H1 (cell line): ENCODE measurements around the gene NELL1. TPM values are rescaled to one million over a fixed set of nuclear protein-coding genes. Genes with fewer than 3 reads are reported as not detected.

ENCODE experiments used
- CTCF ChIA-PET: fragments of 300-600 bp; sonication (Branson Sonifier 250); formaldehyde crosslinking; loops from one replicate; lab custom pipeline; 2021; ENCODE audit not compliant: partially characterized antibody; lab: Charles Lee
- POLR2A ChIA-PET: fragments of 300-600 bp; sonication (Branson Sonifier 250); formaldehyde crosslinking; loops from one replicate; lab custom pipeline; 2021; ENCODE audit warnings: inconsistent platforms; ENCODE audit not compliant: partially characterized antibody; lab: Charles Lee
- DNase-seq, 2 experiments: peaks; one replicate each; pipeline versions ENCODE4 v3.0.0 to v3.0.0-alpha.2; 2010 to 2022; ENCODE audit warnings: low spot score in 2 of 2, low read depth in 1 of 2, mixed read lengths in 1 of 2
- FAIRE-seq: peaks from 2 replicates; lab custom pipeline; 2011; peaks lifted over from hg19 to GRCh38; lab: Jason Lieb, UNC
- H2AFZ ChIP-seq: 2 replicates; pipeline ENCODE4 v1.8.1; 2012; ENCODE audit warnings: low read length, inconsistent platforms
- H2AK5ac ChIP-seq: 2 replicates; pipeline ENCODE4 v1.6.1; 2013; ENCODE audit warnings: low read depth, low read length
- H2BK120ac ChIP-seq: replicated peaks from 2 replicates; pipeline ENCODE3; 2013; ENCODE audit warnings: low read depth, low read length, inconsistent platforms
- H2BK12ac ChIP-seq: 2 replicates; pipeline ENCODE4 v1.6.1; 2013; ENCODE audit warnings: low read depth, low read length
- H2BK15ac ChIP-seq: 2 replicates; pipeline ENCODE4 v1.6.1; 2013; ENCODE audit warnings: low read length
- H2BK20ac ChIP-seq: 2 replicates; pipeline ENCODE4 v1.6.1; 2013; ENCODE audit warnings: low read length
- H2BK5ac ChIP-seq: 2 replicates; pipeline ENCODE4 v1.6.1; 2013; ENCODE audit warnings: low read depth, low read length
- H3K14ac ChIP-seq: 2 replicates; pipeline ENCODE4 v1.6.1; 2013; ENCODE audit warnings: inconsistent platforms; ENCODE audit not compliant: insufficient read length
- H3K18ac ChIP-seq: 2 replicates; pipeline ENCODE4 v1.6.1; 2013; ENCODE audit warnings: low read length; ENCODE audit errors: extremely low read depth
- H3K23ac ChIP-seq: 2 replicates; pipeline ENCODE4 v1.6.1; 2013; ENCODE audit warnings: inconsistent platforms; ENCODE audit not compliant: insufficient read length
- H3K23me2 ChIP-seq: 2 replicates; pipeline ENCODE4 v1.6.1; 2013; ENCODE audit warnings: low read depth, low read length
- H3K27ac ChIP-seq: 2 replicates; pipeline ENCODE4 v1.6.1; 2011; ENCODE audit warnings: low read depth, low read length, inconsistent platforms
- H3K27me3 ChIP-seq, 4 experiments: replicated peaks in 1 of 4; 1 replicate in 1 of 4; 2 replicates in 3 of 4; pipeline versions ENCODE4 v1.6.1 to v1.8.1; 2011 to 2013; ENCODE audit warnings: low read length in 3 of 4, mild to moderate bottlenecking in 3 of 4, inconsistent platforms in 2 of 4, mixed read lengths in 2 of 4, moderate library complexity in 1 of 4; ENCODE audit not compliant: control insufficient read depth in 3 of 4, insufficient read depth in 3 of 4; ENCODE audit errors: extremely low read depth in 1 of 4
- H3K36me3 ChIP-seq, 4 experiments: 2 replicates each; pipeline versions ENCODE4 v1.6.1 to v1.8.1; 2011 to 2013; ENCODE audit warnings: mild to moderate bottlenecking in 4 of 4, low read length in 3 of 4, moderate library complexity in 2 of 4, control low read depth in 1 of 4, inconsistent platforms in 1 of 4; ENCODE audit not compliant: insufficient read depth in 4 of 4, control insufficient read depth in 2 of 4
- H3K4ac ChIP-seq: replicated peaks from 2 replicates; pipeline ENCODE3; 2013; ENCODE audit warnings: low read length, low read depth, mixed read lengths, inconsistent platforms; ENCODE audit not compliant: insufficient read length
- H3K4me1 ChIP-seq, 4 experiments: replicated peaks in 1 of 4; 1 replicate in 1 of 4; 2 replicates in 3 of 4; pipeline versions ENCODE4 v1.6.1 to v1.8.1; 2011 to 2013; ENCODE audit warnings: low read length in 3 of 4, inconsistent platforms in 2 of 4, mixed read lengths in 1 of 4; ENCODE audit not compliant: insufficient read depth in 4 of 4, control insufficient read depth in 3 of 4
- H3K4me2 ChIP-seq, 2 experiments: 2 replicates each; pipeline versions ENCODE4 v1.6.1 to v1.8.1; 2011 to 2013; ENCODE audit warnings: low read depth in 2 of 2, low read length in 2 of 2, control low read depth in 1 of 2, inconsistent platforms in 1 of 2, mild to moderate bottlenecking in 1 of 2; ENCODE audit not compliant: insufficient read depth in 1 of 2
- H3K4me3 ChIP-seq, 4 experiments: fragments of 200-600, 300-600 bp in 1 of 4; sonication (generic), shearing (Covaris generic), sonication (Bioruptor Twin) in 1 of 4; 2 replicates each; pipeline versions ENCODE4 v1.5.1 to v1.8.1; 2011 to 2016; ENCODE audit warnings: low read length in 4 of 4, low read depth in 3 of 4, control low read depth in 2 of 4, inconsistent platforms in 2 of 4, mild to moderate bottlenecking in 2 of 4, mixed read lengths in 1 of 4, moderate library complexity in 1 of 4; ENCODE audit not compliant: insufficient read depth in 2 of 4; ENCODE audit errors: extremely low read depth in 1 of 4
- H3K56ac ChIP-seq: replicated peaks from 2 replicates; pipeline ENCODE3; 2013; ENCODE audit warnings: low read depth, mild to moderate bottlenecking, mixed read lengths, low read length, inconsistent platforms; ENCODE audit not compliant: insufficient read length
- H3K79me1 ChIP-seq: 2 replicates; pipeline ENCODE4 v1.6.1; 2013; ENCODE audit warnings: low read depth, low read length, control low read depth
- H3K79me2 ChIP-seq, 2 experiments: 2 replicates each; pipeline versions ENCODE4 v1.6.1 to v1.8.1; 2012 to 2013; ENCODE audit warnings: low read length in 2 of 2, mild to moderate bottlenecking in 2 of 2, inconsistent platforms in 1 of 2; ENCODE audit not compliant: insufficient read depth in 2 of 2, control insufficient read depth in 1 of 2
- H3K9ac ChIP-seq, 4 experiments: replicated peaks in 1 of 4; 1 replicate in 1 of 4; 2 replicates in 3 of 4; pipeline versions ENCODE4 v1.6.1 to v1.8.1; 2011 to 2013; ENCODE audit warnings: low read depth in 3 of 4, low read length in 3 of 4, control low read depth in 2 of 4, mild to moderate bottlenecking in 2 of 4, moderate library complexity in 2 of 4, inconsistent platforms in 1 of 4; ENCODE audit errors: extremely low read depth in 1 of 4
- H3K9me3 ChIP-seq, 2 experiments: 2 replicates each; pipeline versions ENCODE4 v1.6.1 to v1.8.1; 2012 to 2013; ENCODE audit warnings: mild to moderate bottlenecking in 2 of 2, moderate library complexity in 2 of 2, control low read depth in 1 of 2, inconsistent platforms in 1 of 2, low read depth in 1 of 2, low read length in 1 of 2, mixed read lengths in 1 of 2; ENCODE audit not compliant: insufficient read depth in 2 of 2
- H4K20me1 ChIP-seq, 2 experiments: replicated peaks in 1 of 2; 2 replicates each; pipeline versions ENCODE3 to v1.8.1; 2011 to 2013; ENCODE audit warnings: inconsistent platforms in 2 of 2, low read length in 2 of 2, mild to moderate bottlenecking in 1 of 2; ENCODE audit not compliant: insufficient read depth in 2 of 2, control insufficient read depth in 1 of 2
- H4K5ac ChIP-seq: 2 replicates; pipeline ENCODE4 v1.6.1; 2013; ENCODE audit warnings: low read length, low read depth, mixed read lengths, inconsistent platforms; ENCODE audit not compliant: insufficient read length
- H4K8ac ChIP-seq: 2 replicates; pipeline ENCODE4 v1.8.0; 2013; ENCODE audit warnings: mild to moderate bottlenecking, moderate library complexity, low read length, inconsistent platforms; ENCODE audit not compliant: insufficient read depth; ENCODE audit errors: extremely low read depth
- H4K91ac ChIP-seq: replicated peaks from 2 replicates; pipeline ENCODE3; 2013; ENCODE audit warnings: low read length, mixed read lengths, inconsistent platforms; ENCODE audit not compliant: insufficient read length
- BACH1 ChIP-seq: IDR thresholded peaks from 2 replicates; pipeline ENCODE4 v1.6.1; 2012; ENCODE audit warnings: low read length, improper control_type of control experiment
- BRCA1 ChIP-seq: IDR thresholded peaks from 2 replicates; pipeline ENCODE4 v1.6.1; 2012; ENCODE audit warnings: low read depth, low read length, improper control_type of control experiment
- CBX8 ChIP-seq: fragments of 300-800, 300-1000 bp; sonication (generic); IDR thresholded peaks from 2 replicates; pipeline ENCODE4 v1.7.1; 2016; ENCODE audit warnings: low read depth, low read length, borderline replicate concordance
- CHD2 ChIP-seq: IDR thresholded peaks from 2 replicates; pipeline ENCODE4 v1.6.1; 2012; ENCODE audit warnings: low read length, improper control_type of control experiment
- GTF2F1 ChIP-seq: IDR thresholded peaks from 2 replicates; pipeline ENCODE4 v1.6.1; 2012; ENCODE audit warnings: low read depth, low read length, improper control_type of control experiment, borderline replicate concordance
- HDAC2 ChIP-seq, 2 experiments: fragments of 300-600 bp in 1 of 2; sonication (generic) in 1 of 2; IDR thresholded peaks; 2 replicates each; pipeline ENCODE4 v1.6.1; 2011 to 2012; ENCODE audit warnings: low read depth in 2 of 2, low read length in 2 of 2, mild to moderate bottlenecking in 2 of 2, moderate library complexity in 2 of 2, borderline replicate concordance in 1 of 2, inconsistent platforms in 1 of 2
- HDAC6 ChIP-seq: IDR thresholded peaks from one replicate; pipeline ENCODE4 v1.7.1; 2012; ENCODE audit warnings: low read depth, mild to moderate bottlenecking, inconsistent platforms, low read length, moderate library complexity
- NANOG ChIP-seq: IDR thresholded peaks from 2 replicates; pipeline ENCODE4 v1.6.1; 2011; ENCODE audit warnings: low read length, low read depth, mild to moderate bottlenecking, inconsistent platforms; ENCODE audit not compliant: insufficient read depth, poor library complexity, severe bottlenecking
- SP1 ChIP-seq: IDR thresholded peaks from 2 replicates; pipeline ENCODE4 v1.6.1; 2011; ENCODE audit warnings: low read depth, low read length
- TAF1 ChIP-seq: IDR thresholded peaks from 2 replicates; pipeline ENCODE4 v1.6.1; 2011; ENCODE audit warnings: mild to moderate bottlenecking, low read depth, low read length
- TAF7 ChIP-seq: optimal IDR thresholded peaks from 2 replicates; pipeline ENCODE3; 2011; ENCODE audit warnings: low read depth, mild to moderate bottlenecking, inconsistent platforms, low read length, moderate library complexity, borderline replicate concordance
- TEAD4 ChIP-seq: IDR thresholded peaks from 2 replicates; pipeline ENCODE4 v1.6.1; 2012; ENCODE audit warnings: low read depth, low read length, inconsistent platforms, mixed read lengths
- USF2 ChIP-seq: IDR thresholded peaks from 2 replicates; pipeline ENCODE4 v1.6.1; 2011; ENCODE audit warnings: low read length, improper control_type of control experiment
- WGBS, 2 experiments: shearing (Covaris generic) in 1 of 2; methylation state at CpG; one replicate each; pipeline versions ENCODE4 v1.1.6 to v1.1.7; 2013 to 2015; ENCODE audit warnings: low lambda C conversion rate in 2 of 2, mixed read lengths in 2 of 2, inconsistent platforms in 1 of 2, low coverage in 1 of 2, missing lambda C conversion rate in 1 of 2; ENCODE audit not compliant: insufficient replicate concordance in 2 of 2, insufficient coverage in 1 of 2, insufficient read length in 1 of 2; ENCODE audit errors: extremely low coverage in 1 of 2, missing lambda C conversion rate in 1 of 2; 5-methylcytosine and 5-hydroxymethylcytosine counted together
- polyA plus RNA-seq, 7 experiments: library from polyadenylated mRNA; depleted of rRNA in 3 of 7; stranded (reverse) in 5 of 7; unstranded in 2 of 7; fragments of >200 nt in 5 of 7; fragments of 200-250 nt in 2 of 7; gene quantifications; 1 replicate in 5 of 7; 2 replicates in 1 of 7; 4 replicates in 1 of 7; pipeline versions ENCODE4 v1.2.1 to v1.2.3, GENCODE V29; 2011 to 2013; ENCODE audit warnings: missing spikeins in 2 of 7, mixed read lengths in 2 of 7
- total RNA-seq: library from RNA; stranded (reverse); fragmentation: NEBNext Ultra II Directional; extraction: Animal tissue kit (Norgen Biotek cat#: 25700); gene quantifications from 2 replicates; pipeline ENCODE4 v1.2.1, GENCODE V29; 2021

Gene NELL1
- total and polyA plus RNA-seq, 2 of the 8 experiments (the other 6 are each of a cell fraction or from before 2014, with no cell fraction given): 0.21 TPM; not detected in 1

- WGBS, 2 experiments: 14% methylated on average over 3 of the region's 3 CpGs; no CpG with 5 or more reads in 1 of the 2 experiments
- no peaks in the 10 kb centered on the region for H3K9me3 ChIP-seq
- ChIA-PET POLR2A (no interaction called here), CTCF (interaction anchor here (0.7 to 4.8 kb wide), 30 partner anchors 8 to 638 kb away, joined by 3 to 38 read pairs (median 5); no protein-coding TSS in a partner anchor)
- no peak overlapping the region for H3K14ac ChIP-seq
- no peaks in the 10 kb centered on the region for H3K27me3 ChIP-seq
- no peaks in the 10 kb centered on the region for H3K23me2 ChIP-seq
- no peak overlapping the region for H3K27ac ChIP-seq
- FAIRE-seq (peak; percentile 90), DNase-seq (peak; percentile 41 to 66)
- H4K8ac ChIP-seq: no peak overlapping the region
- no peak overlapping the region for H2AK5ac ChIP-seq
- no peak overlapping the region for H2AFZ ChIP-seq
- H2BK15ac ChIP-seq: no peak overlapping the region
- no peak overlapping the region for H3K23ac ChIP-seq
- no peak overlapping the region for H3K9ac ChIP-seq
- no peak overlapping the region for H4K91ac ChIP-seq
- H3K4me3 ChIP-seq: no peak overlapping the region
- no peak overlapping the region for H4K5ac ChIP-seq
- no peak overlapping the region for H3K4me2 ChIP-seq
- H2BK20ac ChIP-seq: no peak overlapping the region
- no peak overlapping the region for H3K56ac ChIP-seq
- H3K4me1 ChIP-seq: peaks cover 0 to 3% (median 1%) of the 10 kb centered on the region in 4 experiments; a peak in 2 of 7 replicates
- H2BK12ac ChIP-seq: no peak overlapping the region
- H3K79me2 ChIP-seq: no peaks in the 10 kb centered on the region
- no peak overlapping the region for H3K4ac ChIP-seq
- no peak overlapping the region for H2BK120ac ChIP-seq
- H3K79me1 ChIP-seq: no peaks in the 10 kb centered on the region
- no peak overlapping the region for H3K18ac ChIP-seq
- no peak overlapping the region for H2BK5ac ChIP-seq
- no peaks in the 10 kb centered on the region for H3K36me3 ChIP-seq
- H4K20me1 ChIP-seq: no peaks in the 10 kb centered on the region
- TF ChIP-seq BRCA1: no peak
- no peak for TF ChIP-seq SP1
- no peak for TF ChIP-seq HDAC2 (IDR thresholded peaks at IDR 0.05; ENCODE audit: borderline replicate concordance in 1 of 2, low read depth in 2 of 2, low read length in 2 of 2)
- TF ChIP-seq CHD2: no peak
- TF ChIP-seq USF2: no peak
- no peak for TF ChIP-seq TAF7
- no peak for TF ChIP-seq BACH1
- no peak for TF ChIP-seq TEAD4
- TF ChIP-seq HDAC6: no peak
- no peak for TF ChIP-seq GTF2F1
- no peak for TF ChIP-seq NANOG
- no peak for TF ChIP-seq CBX8
- TF ChIP-seq TAF1: no peak
Measured at GRCh38 chr11:20873054-20873453, 203.7 kb downstream of the NELL1 start.
